K562 (cell line): Measurements from ENCODE around the gene PDIA5. TPM values are rescaled to one million over a fixed set of nuclear protein-coding genes. Genes with fewer than 3 reads are reported as not detected.
"Not testable (repeated sequence)": the region's sequence is repeated elsewhere in the genome, so short reads cannot be mapped to it uniquely, and the experiment has no call there.

Experiments used
- ATAC-seq: fragments of 200-7000 bp; cut with Tn5 transposase; 3 replicates; pipeline ENCODE4 v1.9.1; 2020; ENCODE audit warnings: moderate library complexity
- BruUV-seq: library from RNA; stranded (reverse); fragments of 400-500 nt; replicated peaks from 2 replicates; lab custom pipeline; 2021; lab: Mats Ljungman, UMichigan
- CTCF ChIA-PET: fragments of 300-600 bp; formaldehyde crosslinking; extraction: SDS; loops from one replicate; lab custom pipeline; 2021; ENCODE audit warnings: low intra/inter-chr PET ratio; lab: Yijun Ruan, JAX
- POLR2A ChIA-PET: fragments of 300-600, 350-650 bp; sonication (Branson Sonifier 250); formaldehyde crosslinking; extraction: SDS; loops from one replicate; lab custom pipeline; 2021; ENCODE audit warnings: antibody characterized with exemption, inconsistent platforms; lab: Yijun Ruan, JAX
- DNase-seq, 4 experiments: peaks; one replicate each; pipeline versions ENCODE4 v3.0.0 to v3.0.0-alpha.2; 2011 to 2018; ENCODE audit warnings: low spot score in 3 of 4, mixed read lengths in 3 of 4; ENCODE audit errors: extremely low read depth in 1 of 4
- FAIRE-seq: peaks from 2 replicates; lab custom pipeline; 2011; peaks lifted over from hg19 to GRCh38; lab: Jason Lieb, UNC
- H2AFZ ChIP-seq: 2 replicates; pipeline ENCODE4 v1.6.0; 2011; ENCODE audit warnings: low read depth, low read length, control low read depth, inconsistent platforms
- H3K27ac ChIP-seq: fragments of 200-600 bp; 3 replicates; pipeline ENCODE4 v1.8.0; 2011; ENCODE audit warnings: low read depth, mild to moderate bottlenecking, control low read depth, inconsistent platforms, low read length, moderate library complexity, mixed read lengths; ENCODE audit errors: extremely low read depth
- H3K27me3 ChIP-seq, 2 experiments: fragments of 300-600 bp in 1 of 2; 2 replicates in 1 of 2; 3 replicates in 1 of 2; pipeline versions ENCODE4 v1.6.0 to v1.8.0; 2011; ENCODE audit warnings: inconsistent platforms in 2 of 2, low read length in 2 of 2, mild to moderate bottlenecking in 1 of 2, mixed read lengths in 1 of 2, moderate library complexity in 1 of 2; ENCODE audit not compliant: control insufficient read depth in 2 of 2, insufficient read depth in 2 of 2
- H3K36me3 ChIP-seq: fragments of 300-600 bp; 3 replicates; pipeline ENCODE4 v1.8.0; 2011; ENCODE audit warnings: mild to moderate bottlenecking, low read length, inconsistent platforms; ENCODE audit not compliant: control insufficient read depth, insufficient read depth
- H3K4me1 ChIP-seq, 2 experiments: fragments of 200-600 bp in 1 of 2; replicated peaks in 1 of 2; 2 replicates in 1 of 2; 3 replicates in 1 of 2; pipeline versions ENCODE4 v1.5.1 to v1.8.0; 2011; ENCODE audit warnings: inconsistent platforms in 2 of 2, low read length in 2 of 2, mild to moderate bottlenecking in 1 of 2, mixed read lengths in 1 of 2, moderate library complexity in 1 of 2; ENCODE audit not compliant: control insufficient read depth in 2 of 2, insufficient read depth in 2 of 2
- H3K4me2 ChIP-seq: 2 replicates; pipeline ENCODE4 v1.6.1; 2011; ENCODE audit warnings: low read length, control low read depth, inconsistent platforms, mixed read lengths; ENCODE audit not compliant: insufficient read depth
- H3K4me3 ChIP-seq: fragments of 200-600 bp; sonication (generic), shearing (Covaris generic); 2 replicates; pipeline ENCODE4 v1.5.1; 2016; ENCODE audit warnings: control low read depth, inconsistent platforms
- H3K79me2 ChIP-seq: fragments of 200-600 bp; 3 replicates; pipeline ENCODE4 v1.8.0; 2011; ENCODE audit warnings: low read length, inconsistent platforms; ENCODE audit not compliant: control insufficient read depth, insufficient read depth
- H3K9ac ChIP-seq, 2 experiments: 2 replicates each; pipeline versions ENCODE4 v1.6.0 to v1.6.1; 2011; ENCODE audit warnings: low read depth in 2 of 2, low read length in 2 of 2, control low read depth in 1 of 2, inconsistent platforms in 1 of 2, mild to moderate bottlenecking in 1 of 2, mixed read lengths in 1 of 2; ENCODE audit not compliant: insufficient read depth in 1 of 2
- H3K9me1 ChIP-seq: one replicate; pipeline ENCODE4 v1.6.0; 2011; ENCODE audit warnings: inconsistent platforms, mild to moderate bottlenecking, low read length, moderate library complexity; ENCODE audit not compliant: control insufficient read depth, insufficient read depth
- H3K9me3 ChIP-seq: replicated peaks from 2 replicates; pipeline ENCODE4 v1.5.1; 2011; ENCODE audit warnings: low read depth, low read length, inconsistent platforms; ENCODE audit not compliant: control insufficient read depth, insufficient read depth
- H4K20me1 ChIP-seq: replicated peaks from 2 replicates; pipeline ENCODE4 v1.6.1; 2011; ENCODE audit warnings: low read length, inconsistent platforms, mixed read lengths; ENCODE audit not compliant: control insufficient read depth, insufficient read depth
- KAT2B ChIP-seq: IDR thresholded peaks from one replicate; pipeline ENCODE4 v1.6.1; 2012; ENCODE audit warnings: low read depth, mild to moderate bottlenecking, control low read depth, inconsistent platforms, low read length, moderate library complexity
- USF2 ChIP-seq: sonication (generic); formaldehyde crosslinking; IDR thresholded peaks from 2 replicates; pipeline ENCODE4 v1.5.0; 2020; ENCODE audit warnings: missing genetic modification reagents
- WGBS: fragments of 100-300 bp; shearing (Covaris generic); methylation state at CpG from one replicate; pipeline ENCODE4 v1.1.6; 2016; ENCODE audit warnings: low coverage, mixed read lengths; ENCODE audit not compliant: insufficient coverage; ENCODE audit errors: missing lambda C conversion rate; 5-methylcytosine and 5-hydroxymethylcytosine counted together
- in situ Hi-C: fragments of 300-500 bp; cut with MboI; formaldehyde crosslinking; loops from 4 replicates; pipeline ENCODE4 v1.15.0; 2018; ENCODE audit warnings: inconsistent platforms, mixed read lengths
- intact Hi-C: fragments of 100-400 bp; cut with micrococcal nuclease; formaldehyde crosslinking; loops from 2 replicates; pipeline ENCODE4 v1.14.2; 2022
- polyA plus RNA-seq, 8 experiments: library from polyadenylated mRNA; depleted of rRNA in 4 of 8; stranded (reverse) in 5 of 8; unstranded in 3 of 8; fragments of >200 nt; fragmentation: Nextera tagmentation in 2 of 8; fragmentation: Illumina TruSeq in 1 of 8; extraction: Ambion mirVana in 2 of 8; extraction: Trizol in 1 of 8; gene quantifications; 2 replicates each; pipeline versions ENCODE4 v1.2.1 to v1.2.3, GENCODE V29; 2011 to 2014; ENCODE audit warnings: inconsistent platforms in 1 of 8, missing spikeins in 1 of 8
- total RNA-seq, 7 experiments: library from RNA; depleted of rRNA in 6 of 7; stranded (reverse); fragments of >200 nt in 6 of 7; fragmentation: Illumina TruSeq in 2 of 7; extraction: Trizol in 2 of 7; gene quantifications; 2 replicates each; pipeline versions ENCODE4 v1.2.1 to v1.2.3, GENCODE V29; 2011 to 2021; ENCODE audit warnings: low replicate concordance in 1 of 7

The PDIA5 gene
- total and polyA plus RNA-seq, 9 of the 15 experiments (the other 6 are each of a cell fraction or from before 2014, with no cell fraction given), result 3.4 to 31.8 (median 19.6) TPM

GRCh38 chr3:123151251-123151705 lies 84.5 kb downstream of the PDIA5 start:
- no TSS peak for BruUV-seq
- ChIA-PET POLR2A (interaction anchor here (0.9 kb wide), 1 partner anchor 21 kb away, joined by 3 read pairs; no protein-coding TSS in a partner anchor), CTCF (no interaction called here)
- ATAC-seq (no peak), FAIRE-seq (no peak), DNase-seq (no peak)
- intact Hi-C loops, result no loop called here
- Histone ChIP-seq H3K4me1 (no peaks in the 10 kb centered on the region; a peak in 1 of 5 replicates), H3K27ac (no peak overlapping the region), H3K79me2 (no peaks in the 10 kb centered on the region), H3K4me3 (no peak overlapping the region), H3K27me3 (no peaks in the 10 kb centered on the region), H3K36me3 (peaks cover 77% of the 10 kb centered on the region; the same call in 2 of the 3 replicates), H3K9me3 (no peaks in the 10 kb centered on the region), H3K9me1 (no peaks in the 10 kb centered on the region), H3K4me2 (no peak overlapping the region), H4K20me1 (no peaks in the 10 kb centered on the region), H3K9ac (no peak overlapping the region), H2AFZ (no peak overlapping the region)
- 81% methylated on average over 5 of the region's 7 CpGs for WGBS
- TF ChIP-seq USF2, result no peak
- TF ChIP-seq KAT2B, result no peak
- in situ Hi-C loops, result no loop called here

GRCh38 chr3:123151853-123152420 lies 85.1 kb downstream of the PDIA5 start:
- H3K79me2 ChIP-seq, ATAC-seq, H3K9me3 ChIP-seq, intact Hi-C loops, DNase-seq, FAIRE-seq, H3K4me2 ChIP-seq, H4K20me1 ChIP-seq, H2AFZ ChIP-seq, H3K4me3 ChIP-seq, H3K27ac ChIP-seq, H3K27me3 ChIP-seq, in situ Hi-C loops, H3K9ac ChIP-seq, BruUV-seq, H3K4me1 ChIP-seq, POLR2A ChIA-PET, H3K9me1 ChIP-seq, CTCF ChIA-PET: not testable (repeated sequence)
- peaks cover 78% of the 10 kb centered on the region; the same call in 2 of the 3 replicates for H3K36me3 ChIP-seq
- 67% methylated on average over 1 of the region's 3 CpGs for WGBS
